Osteoblast (primary cell): ENCODE data around the gene ATG7. TPM values are rescaled to one million over a fixed set of nuclear protein-coding genes. Genes with fewer than 3 reads are reported as not detected.

Experiments used
- DNase-seq: peaks from one replicate; pipeline ENCODE4 v3.0.0; 2011; ENCODE audit warnings: low spot score, mixed read lengths; ENCODE audit not compliant: insufficient read length; ENCODE audit errors: missing footprints
- H2AFZ ChIP-seq: 2 replicates; pipeline ENCODE4 v1.6.0; 2011; ENCODE audit warnings: mild to moderate bottlenecking, low read length
- H3K27ac ChIP-seq: 2 replicates; pipeline ENCODE4 v1.5.1; 2011; ENCODE audit warnings: mild to moderate bottlenecking, low read depth, low read length, moderate library complexity
- H3K27me3 ChIP-seq: 2 replicates; pipeline ENCODE4 v1.6.0; 2012; ENCODE audit warnings: mild to moderate bottlenecking, control low read depth, inconsistent platforms, low read length, moderate library complexity; ENCODE audit not compliant: insufficient read depth
- H3K36me3 ChIP-seq: 2 replicates; pipeline ENCODE4 v1.5.1; 2011; ENCODE audit warnings: mild to moderate bottlenecking, low read length, control low read depth, moderate library complexity; ENCODE audit not compliant: insufficient read depth
- H3K4me1 ChIP-seq: 2 replicates; pipeline ENCODE4 v1.5.1; 2011; ENCODE audit warnings: mild to moderate bottlenecking, low read length, control low read depth, moderate library complexity; ENCODE audit not compliant: insufficient read depth
- H3K4me2 ChIP-seq: 2 replicates; pipeline ENCODE4 v1.6.0; 2011; ENCODE audit warnings: mild to moderate bottlenecking, low read length; ENCODE audit not compliant: insufficient read depth
- H3K4me3 ChIP-seq: fragments of 200-600 bp; sonication (generic); 3 replicates; pipeline ENCODE4 v1.5.1; 2012; ENCODE audit warnings: mild to moderate bottlenecking, low read length, inconsistent platforms; ENCODE audit not compliant: insufficient read depth
- H3K79me2 ChIP-seq: 2 replicates; pipeline ENCODE4 v1.6.0; 2012; ENCODE audit warnings: mild to moderate bottlenecking, low read length, control low read depth, inconsistent platforms; ENCODE audit not compliant: insufficient read depth
- H3K9me3 ChIP-seq: 2 replicates; pipeline ENCODE4 v1.5.1; 2011; ENCODE audit warnings: low read depth, low read length, control low read depth
- H4K20me1 ChIP-seq: 2 replicates; pipeline ENCODE4 v1.6.0; 2012; ENCODE audit warnings: mild to moderate bottlenecking, low read length, control low read depth; ENCODE audit not compliant: insufficient read depth
- total RNA-seq: library from RNA; depleted of rRNA; stranded (reverse); fragments of >200 nt; gene quantifications from 2 replicates; pipeline ENCODE4 v1.2.3, GENCODE V29; 2012
- TF ChIP-seq, protein P1 (sequence below): IDR thresholded peaks from 2 replicates; pipeline ENCODE4 v1.5.1; 2011; ENCODE audit warnings: mild to moderate bottlenecking, low read depth, low read length, moderate library complexity; ENCODE audit errors: extremely low read depth

Gene ATG7
- total RNA-seq, 1 donor = 93.4 TPM

- Histone ChIP-seq H3K27ac (peak overlapping the region; percentile 39), H3K4me2 (no peak overlapping the region), H3K27me3 (no peaks in the 10 kb centered on the region), H3K4me3 (no peak overlapping the region), H4K20me1 (peaks cover 16% of the 10 kb centered on the region), H3K9me3 (no peaks in the 10 kb centered on the region), H3K79me2 (peaks cover 40% of the 10 kb centered on the region), H3K36me3 (peaks cover 26% of the 10 kb centered on the region), H2AFZ (no peak overlapping the region), H3K4me1 (peaks cover 42% of the 10 kb centered on the region)
- DNase-seq = no peak
- TF ChIP-seq, protein P1, sequence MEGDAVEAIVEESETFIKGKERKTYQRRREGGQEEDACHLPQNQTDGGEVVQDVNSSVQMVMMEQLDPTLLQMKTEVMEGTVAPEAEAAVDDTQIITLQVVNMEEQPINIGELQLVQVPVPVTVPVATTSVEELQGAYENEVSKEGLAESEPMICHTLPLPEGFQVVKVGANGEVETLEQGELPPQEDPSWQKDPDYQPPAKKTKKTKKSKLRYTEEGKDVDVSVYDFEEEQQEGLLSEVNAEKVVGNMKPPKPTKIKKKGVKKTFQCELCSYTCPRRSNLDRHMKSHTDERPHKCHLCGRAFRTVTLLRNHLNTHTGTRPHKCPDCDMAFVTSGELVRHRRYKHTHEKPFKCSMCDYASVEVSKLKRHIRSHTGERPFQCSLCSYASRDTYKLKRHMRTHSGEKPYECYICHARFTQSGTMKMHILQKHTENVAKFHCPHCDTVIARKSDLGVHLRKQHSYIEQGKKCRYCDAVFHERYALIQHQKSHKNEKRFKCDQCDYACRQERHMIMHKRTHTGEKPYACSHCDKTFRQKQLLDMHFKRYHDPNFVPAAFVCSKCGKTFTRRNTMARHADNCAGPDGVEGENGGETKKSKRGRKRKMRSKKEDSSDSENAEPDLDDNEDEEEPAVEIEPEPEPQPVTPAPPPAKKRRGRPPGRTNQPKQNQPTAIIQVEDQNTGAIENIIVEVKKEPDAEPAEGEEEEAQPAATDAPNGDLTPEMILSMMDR = no peak
Observed at GRCh38 chr3:11553436-11554235, 281.4 kb downstream of the ATG7 start.

- H3K4me2 ChIP-seq = no peak overlapping the region
- no peak overlapping the region for H3K4me3 ChIP-seq
- H4K20me1 ChIP-seq = peaks cover 20% of the 10 kb centered on the region
- no peak overlapping the region for H2AFZ ChIP-seq
- no peaks in the 10 kb centered on the region for H3K9me3 ChIP-seq
- no peak for DNase-seq
- H3K4me1 ChIP-seq = peaks cover 40% of the 10 kb centered on the region
- H3K27me3 ChIP-seq = no peaks in the 10 kb centered on the region
- peaks cover 32% of the 10 kb centered on the region for H3K36me3 ChIP-seq
- peaks cover 46% of the 10 kb centered on the region for H3K79me2 ChIP-seq
- H3K27ac ChIP-seq = peak overlapping the region; percentile 39
- TF ChIP-seq, protein P1 = no peak
Observed at GRCh38 chr3:11554236-11554610, 282.0 kb downstream of the ATG7 start.

DNA sequence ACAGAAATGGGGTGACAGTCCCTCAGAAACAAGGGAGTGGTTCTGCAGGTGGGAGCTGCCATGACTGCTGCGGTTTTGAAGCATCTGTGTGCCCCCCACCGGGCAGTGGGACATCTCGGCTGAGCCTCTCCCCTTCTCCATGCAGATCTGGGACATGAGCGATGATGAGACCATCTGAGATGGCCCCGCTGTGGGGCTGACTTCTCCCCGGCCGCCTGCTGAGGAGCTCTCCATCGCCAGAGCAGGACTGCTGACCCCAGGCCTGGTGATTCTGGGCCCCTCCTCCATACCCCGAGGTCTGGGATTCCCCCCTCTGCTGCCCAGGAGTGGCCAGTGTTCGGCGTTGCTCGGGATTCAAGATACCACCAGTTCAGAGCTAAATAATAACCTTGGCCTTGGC is 282.5 kb downstream of the ATG7 start:
- Histone ChIP-seq H3K36me3 (peaks cover 34% of the 10 kb centered on the region), H3K79me2 (peaks cover 50% of the 10 kb centered on the region), H3K27ac (peak overlapping the region; percentile 39), H3K4me3 (no peak overlapping the region), H2AFZ (no peak overlapping the region), H3K4me2 (no peak overlapping the region), H3K27me3 (no peaks in the 10 kb centered on the region), H3K4me1 (peaks cover 36% of the 10 kb centered on the region), H4K20me1 (peaks cover 20% of the 10 kb centered on the region), H3K9me3 (no peaks in the 10 kb centered on the region)
- no peak for DNase-seq
- TF ChIP-seq, protein P1 = no peak

DNA sequence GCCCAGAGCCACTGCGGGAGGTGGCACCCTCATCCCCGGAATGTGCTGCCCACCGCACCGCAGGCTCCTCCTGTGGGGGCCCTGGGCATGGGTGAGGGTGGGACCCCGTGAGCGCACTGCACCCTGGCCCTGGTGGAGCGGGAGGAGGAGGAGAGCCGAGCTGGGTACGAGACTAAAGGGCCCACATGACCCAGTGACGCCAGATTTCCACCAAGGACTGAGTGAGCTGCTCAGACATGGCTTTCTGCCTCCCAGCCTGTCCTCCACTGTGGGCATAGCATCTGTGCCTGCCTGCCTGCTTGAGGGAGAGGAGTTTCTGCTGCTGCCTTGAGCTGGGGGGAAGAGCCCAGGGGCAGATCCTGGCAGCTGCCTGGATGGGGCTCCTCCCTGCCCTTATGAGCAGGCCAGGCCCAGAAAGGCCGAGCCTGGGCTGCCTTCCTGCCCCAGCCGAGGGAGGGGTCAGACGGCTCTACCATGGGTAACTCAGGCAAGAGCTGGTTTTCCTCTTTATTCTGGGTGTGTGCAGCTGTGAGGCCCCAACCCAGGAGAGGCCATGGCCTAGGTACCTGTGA is 283.1 kb downstream of the ATG7 start:
- TF ChIP-seq, protein P1 = no peak
- Histone ChIP-seq H3K79me2 (peaks cover 57% of the 10 kb centered on the region), H3K36me3 (peaks cover 34% of the 10 kb centered on the region), H2AFZ (no peak overlapping the region), H3K4me1 (peaks cover 37% of the 10 kb centered on the region), H3K9me3 (no peaks in the 10 kb centered on the region), H3K27ac (peak overlapping the region; percentile 6), H3K4me2 (no peak overlapping the region), H3K4me3 (no peak overlapping the region), H3K27me3 (no peaks in the 10 kb centered on the region), H4K20me1 (peaks cover 20% of the 10 kb centered on the region)
- no peak for DNase-seq
